IPS-18a (cell line): ENCODE measurements around the gene DOHH.
A peak's percentile ranks its signal among the peaks of the same experiment; 100 is the strongest.

Source experiments
- H3K27ac ChIP-seq: one replicate; pipeline ENCODE4 v1.5.1; 2013; ENCODE audit warnings: low read length
- H3K27me3 ChIP-seq: one replicate; pipeline ENCODE4 v1.6.1; 2013; ENCODE audit warnings: mild to moderate bottlenecking, low read length; ENCODE audit not compliant: control insufficient read depth, insufficient read depth
- H3K36me3 ChIP-seq: one replicate; pipeline ENCODE4 v1.6.1; 2013; ENCODE audit warnings: low read depth, low read length; ENCODE audit not compliant: control insufficient read depth
- H3K4me1 ChIP-seq: one replicate; pipeline ENCODE4 v1.6.1; 2013; ENCODE audit warnings: low read depth, low read length; ENCODE audit not compliant: control insufficient read depth
- H3K4me3 ChIP-seq: one replicate; pipeline ENCODE4 v1.5.1; 2013; ENCODE audit warnings: low read length
- H3K9ac ChIP-seq: one replicate; pipeline ENCODE4 v1.6.1; 2013; ENCODE audit warnings: mild to moderate bottlenecking, low read length, moderate library complexity
- H3K9me3 ChIP-seq: one replicate; pipeline ENCODE4 v1.6.1; 2013; ENCODE audit warnings: low read depth, low read length; ENCODE audit not compliant: control insufficient read depth

The DOHH gene

DNA sequence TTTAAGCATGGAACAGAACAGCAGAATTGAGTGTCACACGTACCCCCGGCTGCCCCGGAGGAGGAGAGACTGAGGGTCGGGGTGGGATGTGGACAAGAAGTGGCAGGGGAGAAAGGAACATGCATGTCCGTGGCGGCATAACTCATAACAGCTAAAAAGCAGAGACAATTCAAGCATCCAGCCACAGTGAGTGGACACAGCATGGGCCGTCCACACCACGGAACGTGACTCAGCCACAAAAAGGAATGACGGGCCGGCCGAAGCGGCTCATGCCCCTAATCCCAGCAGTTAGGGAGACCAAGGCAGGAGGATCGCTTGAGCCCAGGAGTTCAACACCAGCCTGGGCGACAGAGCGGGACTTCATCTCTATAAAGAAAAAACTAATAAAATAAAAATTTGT is 7.6 kb downstream of the DOHH start:
- Histone ChIP-seq H3K4me1 (no peaks in the 10 kb centered on the region), H3K9me3 (no peaks in the 10 kb centered on the region), H3K27me3 (no peaks in the 10 kb centered on the region), H3K4me3 (no peak overlapping the region), H3K9ac (no peak overlapping the region), H3K36me3 (peaks cover 6% of the 10 kb centered on the region), H3K27ac (no peak overlapping the region)

DNA sequence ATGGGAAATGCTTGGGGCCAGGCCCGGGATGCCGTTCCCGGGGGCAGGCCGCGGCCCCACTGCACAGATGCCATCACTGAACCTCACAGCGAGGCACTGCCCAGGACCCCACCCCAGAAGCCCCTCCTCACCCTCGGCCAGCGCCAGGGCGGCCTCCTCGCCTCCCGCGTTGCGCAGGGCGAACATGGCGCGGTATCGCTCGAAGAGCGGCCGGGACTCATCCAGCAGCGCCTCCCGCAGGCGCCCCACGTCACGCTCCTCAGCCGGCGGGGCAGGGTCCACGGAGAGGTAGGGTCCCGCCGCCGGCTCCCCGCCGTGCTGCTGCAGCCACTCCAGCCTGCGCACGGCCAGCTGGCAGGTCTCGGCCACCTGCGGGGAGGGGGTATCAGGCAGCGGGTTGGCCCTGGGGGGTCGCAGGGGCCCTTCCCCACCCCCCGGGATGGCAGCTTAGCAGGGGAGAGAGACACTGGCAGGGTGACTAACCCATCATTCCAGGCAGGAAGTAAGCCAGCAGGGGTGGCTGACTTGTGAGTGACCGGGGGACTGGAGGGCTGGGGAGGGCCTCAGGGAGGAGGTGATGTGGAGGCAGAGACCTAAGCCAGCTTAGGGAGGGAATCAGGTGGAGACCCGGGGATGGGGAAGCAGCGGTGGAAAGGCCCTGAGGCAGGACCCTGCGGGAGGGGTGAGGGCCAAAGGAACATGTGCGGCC is 8.2 kb downstream of the DOHH start:
- H3K9ac ChIP-seq, result no peak overlapping the region
- no peaks in the 10 kb centered on the region for H3K9me3 ChIP-seq
- H3K4me3 ChIP-seq, result no peak overlapping the region
- H3K27me3 ChIP-seq, result no peaks in the 10 kb centered on the region
- H3K27ac ChIP-seq, result no peak overlapping the region
- H3K4me1 ChIP-seq, result no peaks in the 10 kb centered on the region
- peaks cover 6% of the 10 kb centered on the region for H3K36me3 ChIP-seq

DNA sequence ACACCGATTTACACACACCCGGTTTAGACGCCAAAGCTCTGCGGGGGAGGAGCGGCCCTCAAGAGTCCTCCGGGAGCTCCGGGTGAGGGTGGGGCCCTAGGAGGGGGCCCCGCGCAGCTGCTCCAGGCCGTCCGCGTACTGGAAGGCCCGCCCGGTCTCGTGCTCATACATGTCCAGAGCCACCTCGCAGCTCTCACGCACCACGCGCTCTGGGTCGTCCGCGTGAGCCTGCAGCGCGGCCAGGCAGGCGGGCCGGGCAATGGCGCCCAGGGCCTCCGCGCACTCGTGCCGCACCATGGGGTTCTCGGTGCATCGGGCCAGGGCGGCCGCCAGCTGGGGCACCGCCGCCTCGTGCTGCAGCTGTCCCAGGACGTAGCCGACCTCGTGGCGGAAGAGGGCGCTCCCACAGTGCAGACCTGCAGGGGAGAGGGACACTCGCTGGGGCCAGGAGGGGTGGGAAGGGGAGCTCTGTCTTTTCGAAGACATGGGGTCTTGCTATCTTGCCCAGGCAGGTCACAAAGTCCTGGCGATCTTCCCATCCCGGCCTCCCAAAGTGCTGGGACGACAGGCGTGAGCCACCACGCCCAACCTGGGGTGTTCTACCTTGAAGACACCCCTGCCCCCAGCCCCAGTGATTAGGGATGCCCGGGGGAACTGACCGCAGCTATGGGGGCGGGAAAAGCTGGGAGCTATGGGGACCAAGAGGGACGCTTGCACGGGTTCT is 8.9 kb downstream of the DOHH start:
- H3K9ac ChIP-seq, result no peak overlapping the region
- no peaks in the 10 kb centered on the region for H3K27me3 ChIP-seq
- no peaks in the 10 kb centered on the region for H3K4me1 ChIP-seq
- no peak overlapping the region for H3K4me3 ChIP-seq
- H3K9me3 ChIP-seq, result no peaks in the 10 kb centered on the region
- peaks cover 6% of the 10 kb centered on the region for H3K36me3 ChIP-seq
- H3K27ac ChIP-seq, result no peak overlapping the region

DNA sequence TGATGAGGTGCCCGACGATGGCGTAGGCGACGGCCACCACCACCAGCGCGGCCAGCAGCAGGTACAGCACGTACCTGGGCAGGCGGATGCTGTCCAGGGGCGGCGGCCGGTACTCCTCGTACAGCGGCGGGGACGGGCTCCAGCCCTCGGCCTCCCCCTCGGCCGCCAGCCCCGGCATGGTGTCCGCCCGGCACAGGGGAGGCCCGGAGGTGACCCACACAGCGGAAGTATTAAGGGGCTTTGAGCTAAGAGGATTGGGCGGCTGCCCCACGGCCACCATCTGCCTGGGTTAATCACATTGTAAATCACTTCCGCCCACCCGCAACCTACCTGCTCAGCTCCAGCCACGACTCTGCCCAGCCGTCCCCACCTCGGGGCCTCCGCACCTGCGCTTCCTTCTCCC is 17.2 kb downstream of the DOHH start, which contains the start of gene SMIM44:
SMIM44 (minus strand) TSS at position 216 of the 403 bp plus-strand sequence; CDS start at position 178, 38 bp downstream.
- Histone ChIP-seq H3K9ac (no peak within 1 kb of the TSS), H3K27ac (no peak within 1 kb of the TSS), H3K36me3 (no peaks in the 10 kb centered on the region), H3K4me1 (no peaks in the 10 kb centered on the region), H3K27me3 (no peaks in the 10 kb centered on the region), H3K4me3 (no peak within 1 kb of the TSS), H3K9me3 (no peaks in the 10 kb centered on the region)

DNA sequence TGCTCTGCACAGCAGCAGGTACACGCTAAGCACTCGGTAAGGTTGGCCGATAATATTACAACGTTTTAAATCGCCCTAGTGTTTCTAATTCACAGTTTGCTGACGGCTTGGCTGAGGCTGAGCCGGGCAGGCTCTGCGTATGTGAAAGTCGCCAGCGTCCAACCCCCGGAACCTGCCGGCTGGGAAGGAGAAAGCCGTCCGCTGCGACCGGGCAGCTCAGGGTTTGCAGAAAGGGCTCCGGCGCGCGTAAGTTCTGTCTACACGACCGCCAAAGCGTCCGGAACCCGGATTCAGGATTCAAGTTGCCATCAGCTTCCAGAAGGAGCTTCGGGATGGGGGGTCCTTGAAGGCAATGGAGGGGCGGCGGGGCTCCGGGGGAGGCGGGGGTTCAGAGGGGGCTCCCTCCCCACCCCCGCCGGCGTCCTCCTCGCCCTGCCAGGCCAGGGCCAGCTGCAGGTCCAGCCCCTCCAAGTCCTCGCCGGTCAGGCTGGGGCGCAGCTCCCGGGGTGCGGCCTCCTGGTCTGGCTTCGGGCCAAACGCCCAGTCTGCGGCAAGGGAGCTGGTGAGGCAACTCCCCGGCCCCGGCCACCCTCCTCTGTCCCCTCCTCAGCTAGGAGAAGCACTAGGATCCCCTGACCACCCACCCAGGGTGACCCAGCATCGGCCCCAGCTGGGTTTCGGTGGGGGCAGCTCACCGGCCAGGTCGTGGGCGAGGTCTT is 17.8 kb downstream of the DOHH start:
- no peak overlapping the region for H3K9ac ChIP-seq
- no peaks in the 10 kb centered on the region for H3K4me1 ChIP-seq
- no peaks in the 10 kb centered on the region for H3K36me3 ChIP-seq
- H3K27ac ChIP-seq, result no peak overlapping the region
- no peak overlapping the region for H3K4me3 ChIP-seq
- no peaks in the 10 kb centered on the region for H3K9me3 ChIP-seq
- no peaks in the 10 kb centered on the region for H3K27me3 ChIP-seq

DNA sequence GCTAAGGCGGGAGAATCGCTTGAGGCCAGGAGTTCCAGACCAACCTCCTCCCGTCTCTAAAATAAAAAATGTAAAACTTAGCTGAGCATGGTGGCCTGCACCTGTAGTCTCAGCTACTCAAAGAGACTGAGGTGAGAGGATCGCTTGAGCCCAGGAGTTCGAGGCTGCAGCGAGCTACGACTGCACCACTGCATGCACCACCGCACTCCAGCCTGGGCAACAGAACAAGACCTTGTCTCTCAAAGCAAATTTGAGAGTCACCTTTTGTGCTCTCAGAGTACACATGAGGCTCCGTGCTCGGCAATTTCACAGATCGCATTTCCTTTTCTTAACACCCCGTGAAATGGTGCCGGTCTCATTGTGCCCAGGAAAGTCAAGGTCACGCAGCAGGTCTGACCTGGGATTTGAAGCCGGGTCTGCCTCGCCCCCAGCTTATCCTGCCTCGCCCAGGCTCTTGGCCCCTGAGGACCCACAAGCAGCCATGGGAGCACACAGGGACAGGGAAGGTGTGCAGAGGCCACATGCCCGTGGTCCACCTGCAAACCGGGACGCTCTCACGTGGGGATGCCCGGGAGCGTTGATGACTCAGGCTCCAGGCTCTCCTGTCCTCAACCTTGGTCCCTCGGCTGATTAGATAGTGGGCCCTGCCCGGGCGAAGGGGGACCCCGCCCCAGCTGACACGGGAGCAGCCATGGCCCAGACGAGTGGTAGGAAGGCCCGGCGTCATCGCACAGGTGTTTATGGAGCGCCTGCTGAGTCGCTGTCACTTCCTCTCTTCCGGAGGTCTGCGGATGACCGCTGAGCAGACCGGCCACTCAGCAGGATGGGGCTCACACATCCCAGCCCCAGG is 19.0 kb downstream of the DOHH start:
- Histone ChIP-seq H3K4me3 (no peak overlapping the region), H3K27me3 (no peaks in the 10 kb centered on the region), H3K4me1 (no peaks in the 10 kb centered on the region), H3K9ac (no peak overlapping the region), H3K27ac (no peak overlapping the region), H3K36me3 (no peaks in the 10 kb centered on the region), H3K9me3 (no peaks in the 10 kb centered on the region)

DNA sequence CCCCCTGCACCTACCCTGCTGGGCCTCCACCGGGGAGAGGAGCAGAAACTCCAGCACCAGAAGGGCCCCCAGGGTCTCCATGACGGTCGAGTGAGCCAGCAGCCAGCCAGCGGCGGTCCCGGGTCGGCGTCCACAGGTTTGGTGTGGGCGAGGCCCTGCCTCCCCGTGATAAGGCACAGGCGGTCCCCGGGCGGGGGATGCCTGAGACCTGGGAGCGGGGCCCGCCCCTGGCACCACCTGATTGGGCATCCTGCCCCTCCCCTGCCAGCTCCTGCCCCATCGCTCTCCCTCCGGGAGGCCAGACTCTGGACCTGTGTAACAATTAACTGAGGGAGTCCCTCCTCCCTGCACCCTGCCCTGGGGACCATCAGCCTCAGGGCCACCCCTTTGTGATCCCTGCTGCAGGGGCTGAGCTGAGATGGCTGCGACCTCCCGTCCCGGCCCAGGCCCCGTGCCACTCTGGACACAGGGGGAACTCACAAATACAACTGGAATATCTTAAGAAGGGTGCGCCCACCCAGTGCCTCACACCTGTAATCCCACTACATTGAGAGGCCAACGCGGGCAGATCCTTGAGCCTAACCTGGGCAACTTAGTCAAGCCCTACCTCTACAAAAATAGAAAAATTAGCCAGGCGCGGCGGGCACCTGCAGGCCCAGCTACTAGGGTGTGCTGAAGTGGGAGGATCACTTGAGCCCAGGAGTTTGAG is 19.9 kb downstream of the DOHH start, which contains the start of gene SMIM24:
SMIM24 (minus strand) TSS at position 143 of the 709 bp plus-strand sequence; CDS start at position 81, 62 bp downstream.
- H3K9me3 ChIP-seq, result no peaks in the 10 kb centered on the region
- H3K27me3 ChIP-seq, result no peaks in the 10 kb centered on the region
- H3K4me1 ChIP-seq, result no peaks in the 10 kb centered on the region
- no peak within 1 kb of the TSS for H3K9ac ChIP-seq
- no peaks in the 10 kb centered on the region for H3K36me3 ChIP-seq
- H3K27ac ChIP-seq, result no peak within 1 kb of the TSS
- no peak within 1 kb of the TSS for H3K4me3 ChIP-seq

DNA sequence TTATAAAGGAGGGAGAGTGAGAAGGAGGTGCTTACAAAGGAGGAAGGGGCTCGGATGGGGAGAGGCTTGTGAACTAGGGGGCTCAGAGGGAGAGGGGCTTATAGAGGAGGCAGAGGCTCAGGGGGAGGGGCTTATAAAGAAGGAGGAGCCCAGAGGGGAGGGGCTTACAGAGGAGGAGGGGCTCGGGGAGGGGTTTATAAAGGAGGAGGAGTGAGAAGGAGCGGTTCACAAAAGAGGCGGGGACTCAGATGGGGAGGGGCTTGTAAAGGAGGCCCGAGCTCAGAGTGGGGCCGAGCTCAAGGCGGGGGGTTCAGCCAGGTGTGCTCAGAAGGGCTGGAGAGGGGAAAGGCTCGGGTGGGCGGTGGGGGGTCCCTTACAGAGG is 20.6 kb downstream of the DOHH start:
- no peak overlapping the region for H3K27ac ChIP-seq
- H3K27me3 ChIP-seq, result no peaks in the 10 kb centered on the region
- no peaks in the 10 kb centered on the region for H3K9me3 ChIP-seq
- H3K36me3 ChIP-seq, result no peaks in the 10 kb centered on the region
- no peak overlapping the region for H3K4me3 ChIP-seq
- H3K4me1 ChIP-seq, result no peaks in the 10 kb centered on the region
- H3K9ac ChIP-seq, result no peak overlapping the region

DNA sequence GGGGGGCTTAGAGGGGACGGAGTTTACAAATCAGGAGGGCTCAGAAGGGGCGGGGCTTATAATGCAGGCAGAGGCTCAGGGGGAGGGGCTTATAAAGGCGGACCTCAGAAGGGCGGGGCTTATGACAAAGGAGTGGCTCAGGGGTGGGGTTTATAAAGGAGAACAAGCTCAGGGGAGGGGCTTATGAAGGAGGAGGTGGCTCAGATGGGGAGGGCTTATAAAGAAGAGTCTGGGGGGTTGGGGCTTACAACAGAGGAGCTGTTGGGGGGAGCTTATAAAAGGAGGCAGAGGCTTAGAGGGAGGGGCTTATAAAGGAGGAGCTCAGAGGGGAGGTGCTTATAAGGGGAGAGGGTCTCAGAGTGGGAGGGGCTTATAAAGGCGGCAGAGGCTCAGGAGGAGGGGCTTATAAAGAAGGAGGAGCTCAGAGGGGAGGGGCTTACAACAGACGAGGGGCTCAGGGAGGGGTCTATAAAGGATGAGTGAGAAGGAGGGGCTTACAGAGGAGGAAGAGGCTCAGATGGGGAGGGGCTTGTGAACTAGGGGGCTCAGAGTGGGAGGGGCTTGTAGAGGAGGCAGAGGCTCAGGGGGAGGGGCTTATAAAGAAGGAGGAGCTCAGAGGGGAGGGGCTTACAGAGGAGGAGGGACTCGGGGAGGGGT is 21.2 kb downstream of the DOHH start:
- Histone ChIP-seq H3K9ac (no peak overlapping the region), H3K36me3 (no peaks in the 10 kb centered on the region), H3K4me3 (peak overlapping the region; percentile 32), H3K27ac (no peak overlapping the region), H3K4me1 (no peaks in the 10 kb centered on the region), H3K27me3 (no peaks in the 10 kb centered on the region), H3K9me3 (no peaks in the 10 kb centered on the region)

DNA sequence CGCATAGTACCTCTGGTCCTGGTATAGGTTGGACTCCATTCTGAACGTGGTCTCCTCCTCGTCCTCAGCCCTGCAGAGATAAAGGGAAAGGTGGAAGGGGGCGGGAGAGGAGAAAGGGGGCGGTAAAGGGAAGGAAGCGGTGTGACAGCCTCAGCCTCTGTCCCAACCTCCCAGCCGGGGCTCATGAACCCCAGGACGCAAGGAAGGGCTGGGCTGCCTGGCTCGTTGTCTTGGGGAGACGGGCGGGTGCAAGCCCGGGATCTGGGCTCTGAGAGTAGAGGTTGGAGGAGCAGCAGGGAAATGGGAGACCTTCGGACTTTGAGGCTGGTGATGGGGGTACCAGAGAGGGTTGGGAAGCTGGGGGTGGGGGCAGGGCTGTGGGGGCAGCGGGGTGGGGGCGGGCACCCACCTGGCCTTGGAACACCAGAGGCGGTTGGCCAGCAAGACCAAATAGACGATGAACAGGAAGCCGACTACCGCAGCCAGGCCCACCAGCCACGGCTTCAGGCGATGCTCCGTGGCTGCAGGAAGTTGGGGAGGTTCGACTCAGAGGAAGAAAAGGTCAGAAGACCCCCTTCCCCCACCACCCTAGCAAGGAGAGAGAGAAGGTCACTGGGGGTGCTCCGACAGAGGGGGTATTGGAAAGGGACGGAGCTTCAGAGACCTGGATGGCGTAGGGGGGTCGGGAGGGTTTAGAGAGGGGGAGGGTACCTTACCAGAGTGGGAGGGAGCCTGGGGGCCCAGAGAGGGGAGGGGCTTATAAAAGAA is 21.9 kb downstream of the DOHH start:
- Histone ChIP-seq H3K36me3 (no peaks in the 10 kb centered on the region), H3K9me3 (no peaks in the 10 kb centered on the region), H3K27me3 (no peaks in the 10 kb centered on the region), H3K9ac (no peak overlapping the region), H3K4me3 (peak overlapping the region; percentile 32), H3K27ac (no peak overlapping the region), H3K4me1 (no peaks in the 10 kb centered on the region)
